ENCODE measurements around the gene STIP1.

Gene STIP1

GRCh38 chr11:64208086-64208795 is 22.3 kb downstream of the STIP1 start:
- Histone ChIP-seq H3K27ac (peak overlapping the region; percentile 58; the same call in 1 of the 2 replicates), H3K27me3 (ENCODE audit: insufficient read depth, low read depth) (no peaks in the 10 kb centered on the region), H4K20me1 (ENCODE audit: insufficient read depth) (0 out of 2 replicates have a peak, but pooled peaks cover 6% of the 10 kb centered on the region), H3K4me3 (IDR thresholded peaks at IDR 0.05; ENCODE audit: insufficient read depth, low read depth, low read length) (no peak overlapping the region), H3K79me2 (ENCODE audit: insufficient read depth, low read depth) (no peaks in the 10 kb centered on the region; the same call in 1 of the 2 replicates), H3K4me2 (peak overlapping the region; percentile 84), H3K9ac (peak overlapping the region; percentile 71; the same call in 1 of the 2 replicates), H3K36me3 (ENCODE audit: insufficient read depth) (no peaks in the 10 kb centered on the region; the same call in 1 of the 2 replicates), H3K4me1 (ENCODE audit: low read depth, poor library complexity, severe bottlenecking) (peaks cover 32% of the 10 kb centered on the region), H2AFZ (ENCODE audit: low read depth) (no peak overlapping the region)
- TF ChIP-seq CTCF (conservative IDR thresholded peaks at IDR 0.05; ENCODE audit: low read depth, low read length): no peak

GRCh38 chr11:64208796-64209562 is 23.0 kb downstream of the STIP1 start:
- Histone ChIP-seq H3K79me2 (ENCODE audit: insufficient read depth, low read depth) (no peaks in the 10 kb centered on the region; the same call in 1 of the 2 replicates), H3K27ac (no peak overlapping the region), H3K4me1 (ENCODE audit: low read depth, poor library complexity, severe bottlenecking) (peaks cover 25% of the 10 kb centered on the region), H3K9ac (no peak overlapping the region), H3K4me3 (IDR thresholded peaks at IDR 0.05; ENCODE audit: insufficient read depth, low read depth, low read length) (no peak overlapping the region), H4K20me1 (ENCODE audit: insufficient read depth) (0 out of 2 replicates have a peak, but pooled peaks cover 3% of the 10 kb centered on the region), H2AFZ (ENCODE audit: low read depth) (no peak overlapping the region), H3K36me3 (ENCODE audit: insufficient read depth) (no peaks in the 10 kb centered on the region), H3K4me2 (no peak overlapping the region), H3K27me3 (ENCODE audit: insufficient read depth, low read depth) (no peaks in the 10 kb centered on the region)
- TF ChIP-seq CTCF (conservative IDR thresholded peaks at IDR 0.05; ENCODE audit: low read depth, low read length): no peak

- no peak overlapping the region for H2AFZ ChIP-seq (ENCODE audit: low read depth)
- no peak overlapping the region for H3K9ac ChIP-seq
- no peaks in the 10 kb centered on the region for H4K20me1 ChIP-seq (ENCODE audit: insufficient read depth)
- H3K27me3 ChIP-seq (ENCODE audit: insufficient read depth, low read depth): no peaks in the 10 kb centered on the region
- no peak overlapping the region for H3K4me3 ChIP-seq (IDR thresholded peaks at IDR 0.05; ENCODE audit: insufficient read depth, low read depth, low read length)
- no peaks in the 10 kb centered on the region; the same call in 1 of the 2 replicates for H3K79me2 ChIP-seq (ENCODE audit: insufficient read depth, low read depth)
- H3K36me3 ChIP-seq (ENCODE audit: insufficient read depth): no peaks in the 10 kb centered on the region
- H3K27ac ChIP-seq: no peak overlapping the region
- no peak for TF ChIP-seq CTCF (conservative IDR thresholded peaks at IDR 0.05; ENCODE audit: low read depth, low read length)
- peaks cover 19% of the 10 kb centered on the region for H3K4me1 ChIP-seq (ENCODE audit: low read depth, poor library complexity, severe bottlenecking)
- no peak overlapping the region for H3K4me2 ChIP-seq
Observed at GRCh38 chr11:64209563-64209843, 23.5 kb downstream of the STIP1 start.

GRCh38 chr11:64210301-64211020 is 24.5 kb downstream of the STIP1 start:
- H3K79me2 ChIP-seq (ENCODE audit: insufficient read depth, low read depth): no peaks in the 10 kb centered on the region; the same call in 1 of the 2 replicates
- no peaks in the 10 kb centered on the region for H4K20me1 ChIP-seq (ENCODE audit: insufficient read depth)
- no peak overlapping the region for H3K4me3 ChIP-seq (IDR thresholded peaks at IDR 0.05; ENCODE audit: insufficient read depth, low read depth, low read length)
- no peak for TF ChIP-seq CTCF (conservative IDR thresholded peaks at IDR 0.05; ENCODE audit: low read depth, low read length)
- no peaks in the 10 kb centered on the region for H3K27me3 ChIP-seq (ENCODE audit: insufficient read depth, low read depth)
- H2AFZ ChIP-seq (ENCODE audit: low read depth): no peak overlapping the region
- H3K9ac ChIP-seq: no peak overlapping the region
- H3K36me3 ChIP-seq (ENCODE audit: insufficient read depth): no peaks in the 10 kb centered on the region
- peaks cover 10% of the 10 kb centered on the region for H3K4me1 ChIP-seq (ENCODE audit: low read depth, poor library complexity, severe bottlenecking)
- H3K4me2 ChIP-seq: no peak overlapping the region
- H3K27ac ChIP-seq: no peak overlapping the region
